ENCODE results near the gene USH1C.

Gene USH1C

DNA sequence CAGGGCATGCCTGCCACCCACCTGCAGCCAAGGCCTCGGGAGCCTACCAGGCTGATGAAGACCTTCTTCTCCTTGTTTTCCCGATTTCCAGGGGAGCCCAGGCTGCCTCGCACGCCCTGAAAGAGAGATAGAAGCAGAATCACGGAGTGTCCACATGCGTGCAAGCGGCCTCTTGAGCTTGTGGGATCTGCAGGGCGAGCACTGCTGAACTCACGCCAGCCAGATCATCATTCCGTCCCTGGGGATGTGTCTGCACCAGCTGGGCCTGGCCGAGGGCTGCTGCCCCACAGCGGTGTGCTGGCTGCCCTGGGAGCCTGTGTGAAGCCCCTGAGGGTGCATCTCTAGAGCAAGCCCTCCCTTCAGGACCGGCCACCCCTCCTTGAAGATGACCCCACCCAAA, 17.9 kb downstream of the USH1C start:
- Histone ChIP-seq H3K9me3 (ENCODE audit: control insufficient read depth, low read length) (no peaks in the 10 kb centered on the region), H3K36me3 (ENCODE audit: control insufficient read depth, insufficient read depth, low read length) (no peaks in the 10 kb centered on the region), H3K27ac (ENCODE audit: low read depth, low read length, severe bottlenecking) (no peak overlapping the region), H3K4me3 (ENCODE audit: extremely low read depth, insufficient read depth, low read length, poor library complexity, severe bottlenecking) (no peak overlapping the region), H3K4me1 (ENCODE audit: control insufficient read depth, insufficient read depth, low read length, poor library complexity, severe bottlenecking) (no peaks in the 10 kb centered on the region)
- 88 to 92% methylated on average over 12 to 13 of the region's 13 CpGs for WGBS, 2 experiments (ENCODE audit: insufficient coverage in 2 of 2)

DNA sequence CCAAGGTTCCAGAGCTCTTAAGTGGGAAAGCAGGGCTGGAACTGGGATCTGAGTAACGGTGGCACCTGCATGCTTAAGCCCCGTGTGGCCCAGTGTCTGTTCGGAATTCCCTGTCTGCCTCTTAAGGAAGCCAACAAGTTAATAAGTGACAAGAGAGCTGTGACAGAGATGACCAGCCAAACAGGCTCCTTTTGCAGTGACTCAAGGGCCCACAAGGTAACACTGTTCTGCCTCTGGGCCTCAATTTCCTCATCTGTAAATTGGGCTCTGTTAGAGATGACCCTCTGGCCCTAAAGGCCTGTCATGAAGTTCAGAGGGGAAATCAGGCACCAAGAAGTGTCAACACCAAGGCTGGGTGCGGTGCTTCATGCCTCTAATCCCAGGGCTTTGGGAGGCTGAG, 18.6 kb downstream of the USH1C start:
- H3K36me3 ChIP-seq (ENCODE audit: control insufficient read depth, insufficient read depth, low read length) = no peaks in the 10 kb centered on the region
- no peak overlapping the region for H3K27ac ChIP-seq (ENCODE audit: low read depth, low read length, severe bottlenecking)
- H3K9me3 ChIP-seq (ENCODE audit: control insufficient read depth, low read length) = no peaks in the 10 kb centered on the region
- WGBS, 2 experiments (ENCODE audit: insufficient coverage in 2 of 2) = 85 to 93% methylated on average over 3 to 4 of the region's 4 CpGs
- no peaks in the 10 kb centered on the region for H3K4me1 ChIP-seq (ENCODE audit: control insufficient read depth, insufficient read depth, low read length, poor library complexity, severe bottlenecking)
- H3K4me3 ChIP-seq (ENCODE audit: extremely low read depth, insufficient read depth, low read length, poor library complexity, severe bottlenecking) = no peak overlapping the region

DNA sequence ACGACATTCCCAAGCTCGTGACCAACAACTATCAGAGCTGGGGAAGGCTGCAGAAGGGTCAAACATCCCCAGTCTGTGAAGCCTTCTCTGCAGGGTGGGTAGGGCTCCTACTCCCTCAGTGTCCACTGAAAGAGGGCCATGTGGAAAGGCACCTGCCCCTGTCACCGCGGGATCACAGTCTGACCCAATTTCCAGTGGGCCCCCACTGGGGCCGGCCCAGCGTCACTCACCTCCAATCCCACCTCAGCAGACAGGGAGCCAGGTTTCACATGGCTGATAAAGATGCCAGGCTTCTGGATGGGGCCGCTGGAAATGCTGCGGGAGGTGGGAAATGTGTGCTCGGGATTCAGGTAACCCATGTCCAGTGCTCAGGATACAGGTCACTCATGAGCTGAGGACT, 20.0 kb downstream of the USH1C start:
- H3K9me3 ChIP-seq (ENCODE audit: control insufficient read depth, low read length) = no peaks in the 10 kb centered on the region
- H3K4me1 ChIP-seq (ENCODE audit: control insufficient read depth, insufficient read depth, low read length, poor library complexity, severe bottlenecking) = no peaks in the 10 kb centered on the region
- H3K4me3 ChIP-seq (ENCODE audit: extremely low read depth, insufficient read depth, low read length, poor library complexity, severe bottlenecking) = no peak overlapping the region
- H3K36me3 ChIP-seq (ENCODE audit: control insufficient read depth, insufficient read depth, low read length) = no peaks in the 10 kb centered on the region
- H3K27ac ChIP-seq (ENCODE audit: low read depth, low read length, severe bottlenecking) = no peak overlapping the region
- 83 to 94% methylated on average over 6 to 9 of the region's 9 CpGs for WGBS, 2 experiments (ENCODE audit: insufficient coverage in 2 of 2)

DNA sequence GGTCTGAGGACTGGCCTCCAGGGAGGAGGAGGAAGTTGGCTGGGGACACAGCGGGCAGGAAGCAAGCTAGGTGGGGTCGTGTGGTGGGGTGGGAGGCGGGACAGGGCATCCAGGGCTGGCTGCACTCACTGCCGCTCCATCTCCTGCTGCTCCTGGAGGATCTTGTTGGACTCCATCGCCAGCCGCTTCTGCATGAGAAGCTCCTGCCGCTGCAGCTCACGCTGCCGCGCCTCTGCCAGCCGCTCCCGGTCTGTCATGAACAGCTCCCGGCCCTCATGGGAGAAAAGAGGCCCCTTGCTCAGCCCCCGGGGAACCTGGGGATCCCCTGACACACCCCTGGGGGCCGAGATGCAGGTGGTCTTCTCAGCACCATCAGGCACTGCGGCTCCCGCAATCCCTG, 21.6 kb downstream of the USH1C start:
- 89 to 95% methylated on average over 15 to 17 of the region's 17 CpGs for WGBS, 2 experiments (ENCODE audit: insufficient coverage in 2 of 2)
- no peak overlapping the region for H3K4me3 ChIP-seq (ENCODE audit: extremely low read depth, insufficient read depth, low read length, poor library complexity, severe bottlenecking)
- H3K36me3 ChIP-seq (ENCODE audit: control insufficient read depth, insufficient read depth, low read length) = no peaks in the 10 kb centered on the region
- H3K4me1 ChIP-seq (ENCODE audit: control insufficient read depth, insufficient read depth, low read length, poor library complexity, severe bottlenecking) = no peaks in the 10 kb centered on the region
- no peaks in the 10 kb centered on the region for H3K9me3 ChIP-seq (ENCODE audit: control insufficient read depth, low read length)
- H3K27ac ChIP-seq (ENCODE audit: low read depth, low read length, severe bottlenecking) = no peak overlapping the region

DNA sequence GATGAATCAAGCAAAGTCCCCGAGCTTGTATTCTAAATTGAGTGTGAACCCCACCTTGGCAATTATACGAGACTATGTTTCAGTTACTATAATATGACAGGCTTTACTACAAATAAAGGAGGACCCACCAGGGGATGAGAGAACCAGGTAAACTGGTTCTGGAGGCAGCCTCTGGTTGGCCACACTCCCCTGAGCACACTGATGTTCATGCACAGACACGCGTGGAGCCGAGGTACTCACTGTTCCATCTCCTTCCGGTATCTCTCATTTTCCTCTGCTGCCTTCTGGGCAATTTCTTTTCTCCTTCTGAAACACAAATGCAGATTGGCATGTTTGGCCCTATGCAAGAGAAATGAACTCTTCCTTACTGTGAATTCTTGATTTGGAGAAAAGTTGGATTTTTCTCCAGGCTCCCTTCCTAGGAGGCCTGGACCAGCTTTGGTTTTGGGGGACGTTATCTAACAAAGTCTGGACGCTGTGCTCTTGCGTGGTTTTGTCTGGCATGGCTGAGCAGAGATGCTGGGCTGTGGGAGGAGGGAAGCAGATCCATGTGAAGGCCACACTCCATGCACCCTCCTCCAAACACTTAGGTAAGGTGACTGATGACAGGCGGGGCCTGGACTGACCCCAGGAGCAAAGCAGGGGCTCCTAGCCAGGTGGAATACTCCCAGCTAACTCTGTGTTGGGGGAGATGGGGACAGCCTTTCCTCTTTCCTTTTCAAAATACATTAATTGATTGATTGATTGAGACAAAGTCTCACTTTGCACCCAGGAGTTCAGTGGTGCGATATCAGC, 22.9 kb downstream of the USH1C start:
- 93 to 97% methylated on average over 6 to 8 of the region's 11 CpGs for WGBS, 2 experiments (ENCODE audit: insufficient coverage in 2 of 2)

DNA sequence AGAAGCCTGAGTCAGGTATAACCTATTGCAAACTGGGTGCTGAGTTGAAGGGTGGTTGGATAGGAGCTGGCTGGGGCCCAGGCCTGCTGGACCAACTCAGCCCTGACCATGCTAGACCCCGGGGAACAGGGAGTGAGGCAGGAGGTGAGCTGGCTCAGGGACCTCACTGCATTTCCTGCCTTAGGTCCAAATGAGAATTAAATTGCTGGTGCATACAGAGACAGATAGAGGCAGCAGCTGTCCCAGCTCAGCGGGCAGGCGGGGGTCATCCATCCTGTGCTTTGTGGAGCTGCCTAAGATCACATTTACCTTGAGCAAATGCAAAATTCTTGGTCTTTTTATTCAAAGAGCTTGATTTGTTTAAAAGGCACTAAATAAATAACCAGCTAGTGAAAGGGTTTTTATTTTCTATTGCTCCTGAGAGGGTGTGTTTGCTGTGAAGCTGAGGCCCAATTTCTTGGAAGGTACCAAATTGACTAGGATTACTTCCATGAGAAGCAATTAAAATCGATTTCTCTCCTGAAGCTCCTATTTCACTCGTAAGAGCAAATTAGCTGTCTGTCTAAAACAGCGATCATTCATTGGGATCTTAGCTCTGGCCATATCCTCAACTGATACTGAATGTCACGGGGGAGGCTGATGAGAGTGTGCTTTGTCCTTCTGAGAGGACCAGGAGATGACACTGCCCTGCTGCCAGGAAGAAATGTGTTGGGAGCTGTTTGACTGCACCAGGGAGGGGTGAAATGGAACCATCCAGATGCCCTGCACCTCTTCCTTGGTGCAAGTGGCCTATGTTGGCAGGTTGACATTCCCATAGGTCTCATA, 24.9 kb downstream of the USH1C start:
- no peaks in the 10 kb centered on the region for H3K4me1 ChIP-seq (ENCODE audit: control insufficient read depth, insufficient read depth, low read length, poor library complexity, severe bottlenecking)
- WGBS, 2 experiments (ENCODE audit: insufficient coverage in 2 of 2) = 69 to 79% methylated on average over 4 to 6 of the region's 7 CpGs
- no peaks in the 10 kb centered on the region for H3K9me3 ChIP-seq (ENCODE audit: control insufficient read depth, low read length)
- no peak overlapping the region for H3K4me3 ChIP-seq (ENCODE audit: extremely low read depth, insufficient read depth, low read length, poor library complexity, severe bottlenecking)
- H3K27ac ChIP-seq (ENCODE audit: low read depth, low read length, severe bottlenecking) = no peak overlapping the region
- H3K36me3 ChIP-seq (ENCODE audit: control insufficient read depth, insufficient read depth, low read length) = no peaks in the 10 kb centered on the region

More for the DNA sequence above, 22.9 kb downstream of the USH1C start:
- H3K4me1 ChIP-seq (ENCODE audit: control insufficient read depth, insufficient read depth, low read length, poor library complexity, severe bottlenecking) = no peaks in the 10 kb centered on the region
- H3K27ac ChIP-seq (ENCODE audit: low read depth, low read length, severe bottlenecking) = no peak overlapping the region
- no peaks in the 10 kb centered on the region for H3K36me3 ChIP-seq (ENCODE audit: control insufficient read depth, insufficient read depth, low read length)
- H3K4me3 ChIP-seq (ENCODE audit: extremely low read depth, insufficient read depth, low read length, poor library complexity, severe bottlenecking) = no peak overlapping the region
- H3K9me3 ChIP-seq (ENCODE audit: control insufficient read depth, low read length) = no peaks in the 10 kb centered on the region

DNA sequence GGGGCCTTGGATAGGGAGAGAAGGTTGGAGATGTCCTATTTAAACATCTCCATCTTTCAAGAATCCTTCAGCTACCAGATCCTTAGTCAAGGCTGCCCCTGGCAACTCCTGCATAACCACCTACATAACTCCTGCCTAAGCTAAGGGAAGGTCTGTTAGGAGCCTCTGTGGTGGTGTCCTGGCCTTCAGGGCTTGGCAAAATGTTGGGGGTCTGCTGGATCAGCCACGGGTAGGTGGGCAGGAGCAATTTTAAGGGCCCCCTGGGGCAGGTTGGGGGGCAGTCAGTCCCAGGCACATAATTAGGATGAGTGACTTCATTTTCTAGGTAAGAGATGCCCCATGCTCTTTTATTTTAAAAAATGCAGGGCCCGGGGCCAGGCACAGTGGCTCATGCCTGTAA, 25.9 kb downstream of the USH1C start:
- no peak overlapping the region for H3K27ac ChIP-seq (ENCODE audit: low read depth, low read length, severe bottlenecking)
- H3K4me1 ChIP-seq (ENCODE audit: control insufficient read depth, insufficient read depth, low read length, poor library complexity, severe bottlenecking) = no peaks in the 10 kb centered on the region
- 63 to 89% methylated on average over 2 of the region's 2 CpGs for WGBS, 2 experiments (ENCODE audit: insufficient coverage in 2 of 2)

DNA sequence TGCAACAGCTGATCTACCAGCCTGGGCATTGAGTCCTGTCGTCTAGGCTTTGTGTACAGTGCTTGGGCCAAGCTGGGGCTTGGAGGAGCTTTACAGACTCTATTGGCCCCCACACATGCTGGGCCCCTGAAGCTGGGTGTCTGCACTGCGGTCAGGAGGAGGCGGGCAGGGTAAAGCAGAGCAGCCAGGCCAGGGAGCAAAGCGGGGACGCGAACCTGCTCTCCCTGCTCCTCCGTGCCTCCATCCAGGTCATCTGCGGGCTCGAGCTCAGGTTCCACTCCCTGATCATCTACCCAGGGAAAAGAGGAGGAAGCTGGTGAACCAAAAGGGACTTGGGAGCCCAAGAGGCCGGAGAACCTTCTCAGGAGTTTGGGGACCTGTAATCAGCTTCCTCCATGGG, 27.0 kb downstream of the USH1C start:
- WGBS, 2 experiments (ENCODE audit: insufficient coverage in 2 of 2) = 90 to 91% methylated on average over 6 to 7 of the region's 10 CpGs
- Histone ChIP-seq H3K36me3 (ENCODE audit: control insufficient read depth, insufficient read depth, low read length) (no peaks in the 10 kb centered on the region), H3K27ac (ENCODE audit: low read depth, low read length, severe bottlenecking) (no peak overlapping the region), H3K4me3 (ENCODE audit: extremely low read depth, insufficient read depth, low read length, poor library complexity, severe bottlenecking) (no peak overlapping the region), H3K9me3 (ENCODE audit: control insufficient read depth, low read length) (no peaks in the 10 kb centered on the region), H3K4me1 (ENCODE audit: control insufficient read depth, insufficient read depth, low read length, poor library complexity, severe bottlenecking) (no peaks in the 10 kb centered on the region)

More for the DNA sequence above, 25.9 kb downstream of the USH1C start:
- no peaks in the 10 kb centered on the region for H3K9me3 ChIP-seq (ENCODE audit: control insufficient read depth, low read length)
- H3K36me3 ChIP-seq (ENCODE audit: control insufficient read depth, insufficient read depth, low read length) = no peaks in the 10 kb centered on the region
- H3K4me3 ChIP-seq (ENCODE audit: extremely low read depth, insufficient read depth, low read length, poor library complexity, severe bottlenecking) = no peak overlapping the region

DNA sequence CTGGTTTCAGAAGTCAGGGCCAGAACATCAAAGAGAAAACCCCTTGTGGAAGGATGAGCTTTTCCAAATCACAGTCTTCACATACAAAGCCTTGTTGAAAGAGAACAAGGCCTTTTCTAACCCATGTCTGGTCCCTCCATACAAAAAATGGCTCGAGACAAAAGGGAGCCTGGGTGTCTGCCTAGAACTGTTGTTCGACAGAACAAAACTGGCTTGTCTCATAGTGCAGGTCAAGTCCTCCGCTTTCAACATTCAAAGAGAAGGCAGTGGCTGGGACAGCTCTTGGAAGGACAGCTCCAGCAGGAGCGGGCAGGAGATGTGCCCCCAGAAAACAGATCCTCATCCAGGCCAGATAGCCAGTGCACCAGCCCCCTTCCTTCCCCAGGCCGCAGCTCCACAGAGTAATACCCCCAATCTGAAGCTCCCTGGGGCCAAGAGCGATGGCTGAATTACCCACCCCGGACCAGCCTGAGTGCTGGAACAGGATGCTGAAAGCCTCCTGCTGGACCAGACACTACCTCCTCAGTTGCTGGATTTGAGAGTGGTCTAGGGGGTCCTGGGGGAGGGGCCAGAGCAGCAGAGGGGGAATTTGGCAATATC, 27.6 kb downstream of the USH1C start:
- WGBS, 2 experiments (ENCODE audit: insufficient coverage in 2 of 2) = 93 to 97% methylated on average over 5 to 6 of the region's 7 CpGs
- Histone ChIP-seq H3K27ac (ENCODE audit: low read depth, low read length, severe bottlenecking) (no peak overlapping the region), H3K36me3 (ENCODE audit: control insufficient read depth, insufficient read depth, low read length) (no peaks in the 10 kb centered on the region), H3K4me1 (ENCODE audit: control insufficient read depth, insufficient read depth, low read length, poor library complexity, severe bottlenecking) (peaks cover 3% of the 10 kb centered on the region), H3K4me3 (ENCODE audit: extremely low read depth, insufficient read depth, low read length, poor library complexity, severe bottlenecking) (no peak overlapping the region), H3K9me3 (ENCODE audit: control insufficient read depth, low read length) (no peaks in the 10 kb centered on the region)

DNA sequence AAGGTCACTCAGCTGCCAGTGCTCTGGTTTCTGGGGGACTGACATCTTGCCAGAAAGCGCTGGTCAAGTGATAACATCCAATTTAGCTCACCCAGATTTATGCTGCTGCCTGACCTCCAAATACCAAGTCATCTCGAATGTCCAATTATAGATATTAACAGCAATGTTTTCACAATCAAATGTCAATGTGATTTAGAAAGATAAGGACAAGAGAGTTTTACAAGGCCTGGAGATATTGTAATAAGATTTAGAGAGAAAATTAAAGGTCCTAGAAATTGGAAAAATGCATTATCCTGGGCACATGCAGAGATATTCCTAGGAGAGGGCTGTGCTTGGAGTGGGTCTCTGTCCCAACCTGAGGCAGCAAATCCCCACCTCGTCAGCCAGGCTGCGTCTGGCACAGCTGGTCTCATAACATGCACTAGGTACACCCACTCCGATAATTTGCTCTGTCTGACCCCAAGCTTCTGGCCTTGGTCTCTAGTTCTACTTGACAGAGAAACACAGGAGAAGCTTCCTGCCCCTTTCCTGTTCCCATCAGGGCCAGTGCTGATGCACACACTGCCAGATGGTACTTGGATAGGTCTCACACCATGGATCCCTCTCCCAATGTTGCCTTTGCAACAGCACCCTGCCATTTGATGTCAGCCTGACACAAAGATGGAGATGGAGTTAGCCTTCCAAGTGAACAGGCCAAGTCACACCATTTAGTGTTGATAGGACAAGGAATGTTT, 28.6 kb downstream of the USH1C start:
- WGBS, 2 experiments (ENCODE audit: insufficient coverage in 2 of 2) = 89 to 95% methylated on average over 3 to 4 of the region's 5 CpGs

More for the DNA sequence above, 28.6 kb downstream of the USH1C start:
- Histone ChIP-seq H3K27ac (ENCODE audit: low read depth, low read length, severe bottlenecking) (no peak overlapping the region), H3K9me3 (ENCODE audit: control insufficient read depth, low read length) (no peaks in the 10 kb centered on the region), H3K4me3 (ENCODE audit: extremely low read depth, insufficient read depth, low read length, poor library complexity, severe bottlenecking) (no peak overlapping the region), H3K36me3 (ENCODE audit: control insufficient read depth, insufficient read depth, low read length) (no peaks in the 10 kb centered on the region), H3K4me1 (ENCODE audit: control insufficient read depth, insufficient read depth, low read length, poor library complexity, severe bottlenecking) (peaks cover 3% of the 10 kb centered on the region)
